IPS-18a (cell line): Measurements from ENCODE around the gene ARL8A.
"Not testable (repeated sequence)": the region's sequence is repeated elsewhere in the genome, so short reads cannot be mapped to it uniquely, and the experiment has no call there.

Experiments used
- H3K27ac ChIP-seq: one replicate; pipeline ENCODE4 v1.5.1; 2013; ENCODE audit warnings: low read length
- H3K27me3 ChIP-seq: one replicate; pipeline ENCODE4 v1.6.1; 2013; ENCODE audit warnings: mild to moderate bottlenecking, low read length; ENCODE audit not compliant: control insufficient read depth, insufficient read depth
- H3K36me3 ChIP-seq: one replicate; pipeline ENCODE4 v1.6.1; 2013; ENCODE audit warnings: low read depth, low read length; ENCODE audit not compliant: control insufficient read depth
- H3K4me1 ChIP-seq: one replicate; pipeline ENCODE4 v1.6.1; 2013; ENCODE audit warnings: low read depth, low read length; ENCODE audit not compliant: control insufficient read depth
- H3K4me3 ChIP-seq: one replicate; pipeline ENCODE4 v1.5.1; 2013; ENCODE audit warnings: low read length
- H3K9ac ChIP-seq: one replicate; pipeline ENCODE4 v1.6.1; 2013; ENCODE audit warnings: mild to moderate bottlenecking, low read length, moderate library complexity
- H3K9me3 ChIP-seq: one replicate; pipeline ENCODE4 v1.6.1; 2013; ENCODE audit warnings: low read depth, low read length; ENCODE audit not compliant: control insufficient read depth

ARL8A gene

GRCh38 chr1:202152399-202152798 is 7.9 kb upstream of the ARL8A start:
- Histone ChIP-seq H3K9ac (no peak overlapping the region), H3K4me1 (peaks cover 6% of the 10 kb centered on the region), H3K4me3 (no peak overlapping the region), H3K9me3 (no peaks in the 10 kb centered on the region), H3K36me3 (no peaks in the 10 kb centered on the region), H3K27ac (no peak overlapping the region), H3K27me3 (no peaks in the 10 kb centered on the region)

DNA sequence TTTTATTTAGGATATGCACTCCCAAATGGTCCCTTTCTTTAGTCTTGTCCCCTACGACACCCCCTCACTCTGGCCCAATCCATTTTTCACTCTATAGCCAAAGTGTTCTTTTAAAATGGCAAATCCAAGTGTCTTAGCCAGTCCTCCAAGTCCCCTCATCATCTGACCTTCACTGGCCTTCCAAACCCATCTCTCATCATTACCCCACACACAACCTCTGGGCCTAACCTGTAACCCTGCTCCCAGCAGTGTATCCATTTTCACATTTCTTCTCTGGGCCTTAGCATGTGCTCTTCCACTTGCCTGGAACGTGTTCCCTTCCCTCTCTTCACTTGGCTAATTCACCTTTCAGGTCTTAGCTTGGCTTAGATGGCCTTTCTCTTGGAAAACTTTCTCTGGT is 6.5 kb upstream of the ARL8A start:
- no peaks in the 10 kb centered on the region for H3K36me3 ChIP-seq
- no peaks in the 10 kb centered on the region for H3K9me3 ChIP-seq
- no peak overlapping the region for H3K4me3 ChIP-seq
- H3K4me1 ChIP-seq = peaks cover 6% of the 10 kb centered on the region
- no peak overlapping the region for H3K9ac ChIP-seq
- H3K27ac ChIP-seq = no peak overlapping the region
- no peaks in the 10 kb centered on the region for H3K27me3 ChIP-seq

- Histone ChIP-seq H3K27me3 (peaks cover 4% of the 10 kb centered on the region), H3K4me1 (peaks cover 6% of the 10 kb centered on the region), H3K9me3 (no peaks in the 10 kb centered on the region), H3K9ac (no peak overlapping the region), H3K4me3 (no peak overlapping the region), H3K27ac (no peak overlapping the region), H3K36me3 (no peaks in the 10 kb centered on the region)
Measured at GRCh38 chr1:202150602-202151001, 6.1 kb upstream of the ARL8A start.

DNA sequence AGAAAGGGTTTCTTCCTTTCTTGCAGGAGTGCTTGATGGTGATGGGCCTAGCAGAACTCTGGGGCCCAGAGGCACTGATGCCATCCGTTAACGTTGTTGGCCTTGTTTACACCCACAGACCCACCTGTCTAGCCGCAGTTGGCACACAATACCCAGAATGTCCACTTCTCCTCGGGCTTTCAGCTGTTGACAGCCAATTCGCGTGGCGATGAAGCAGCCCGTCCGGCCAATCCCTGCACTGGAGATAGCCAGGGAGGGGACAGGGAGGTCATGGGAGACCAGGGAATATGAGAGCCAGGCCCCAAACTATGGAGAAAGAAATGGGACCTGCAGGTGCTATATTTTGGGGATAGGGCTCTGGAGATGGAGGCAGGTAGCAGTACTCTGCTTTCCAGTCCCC is 5.7 kb upstream of the ARL8A start:
- Histone ChIP-seq H3K4me1 (peaks cover 9% of the 10 kb centered on the region), H3K4me3 (no peak overlapping the region), H3K27me3 (peaks cover 8% of the 10 kb centered on the region), H3K9ac (no peak overlapping the region), H3K36me3 (no peaks in the 10 kb centered on the region), H3K27ac (no peak overlapping the region), H3K9me3 (no peaks in the 10 kb centered on the region)

DNA sequence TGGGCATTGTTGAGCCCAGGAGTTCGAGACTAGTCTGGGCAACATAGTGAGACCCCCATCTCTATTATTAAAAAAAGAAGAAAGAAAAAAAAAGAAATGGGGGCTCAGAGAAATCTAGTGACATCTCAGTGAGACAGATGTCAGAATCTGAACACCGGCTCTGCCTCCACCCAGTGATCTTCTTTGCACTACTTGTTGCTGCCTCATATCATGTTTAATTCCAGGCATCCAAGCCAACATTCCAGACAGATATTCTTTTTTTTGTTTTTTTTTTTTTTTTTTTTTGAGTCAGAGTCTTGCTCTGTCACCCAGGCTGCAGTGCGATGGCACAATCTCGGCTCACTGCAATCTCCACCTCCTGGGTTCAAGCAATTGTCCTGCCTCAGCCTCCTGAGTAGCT is 5.0 kb upstream of the ARL8A start:
- no peaks in the 10 kb centered on the region for H3K36me3 ChIP-seq
- H3K9ac ChIP-seq = no peak overlapping the region
- H3K27me3 ChIP-seq = peaks cover 12% of the 10 kb centered on the region
- no peak overlapping the region for H3K27ac ChIP-seq
- no peak overlapping the region for H3K4me3 ChIP-seq
- H3K4me1 ChIP-seq = peaks cover 10% of the 10 kb centered on the region
- no peaks in the 10 kb centered on the region for H3K9me3 ChIP-seq

DNA sequence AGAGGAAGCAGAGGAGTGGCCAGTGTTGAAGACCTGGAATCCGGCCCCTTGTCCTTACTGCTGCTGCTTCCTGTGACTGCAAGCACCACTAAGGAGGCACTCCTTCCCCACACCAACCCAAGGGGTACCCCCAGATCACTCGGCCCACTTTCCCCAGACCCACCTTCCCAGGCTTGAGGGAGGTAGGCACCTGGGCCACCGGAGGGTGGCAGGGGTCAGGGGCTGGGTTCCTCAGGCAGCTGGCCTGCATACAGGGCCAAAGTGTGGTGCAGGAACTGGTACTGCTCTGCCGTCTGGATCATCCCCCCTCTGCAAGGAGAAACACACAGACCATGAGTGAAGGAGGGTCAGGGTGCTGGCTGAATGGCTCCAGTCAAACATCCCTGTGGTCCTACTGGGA is 3.9 kb upstream of the ARL8A start:
- Histone ChIP-seq H3K9ac (no peak overlapping the region), H3K36me3 (no peaks in the 10 kb centered on the region), H3K4me1 (peaks cover 8% of the 10 kb centered on the region)

GRCh38 chr1:202146993-202147392 is 2.5 kb upstream of the ARL8A start:
- H3K4me1 ChIP-seq = peaks cover 11% of the 10 kb centered on the region
- no peak overlapping the region for H3K27ac ChIP-seq
- H3K9ac ChIP-seq = no peak overlapping the region
- H3K9me3 ChIP-seq = no peaks in the 10 kb centered on the region
- H3K4me3 ChIP-seq = no peak overlapping the region
- no peaks in the 10 kb centered on the region for H3K36me3 ChIP-seq
- H3K27me3 ChIP-seq = peaks cover 12% of the 10 kb centered on the region

More for the DNA sequence above, 3.9 kb upstream of the ARL8A start:
- Histone ChIP-seq H3K27me3 (peaks cover 12% of the 10 kb centered on the region), H3K9me3 (no peaks in the 10 kb centered on the region), H3K4me3 (no peak overlapping the region), H3K27ac (no peak overlapping the region)

- Histone ChIP-seq H3K9me3 (no peaks in the 10 kb centered on the region), H3K9ac (no peak overlapping the region), H3K36me3 (no peaks in the 10 kb centered on the region), H3K4me3 (no peak overlapping the region), H3K27ac (no peak overlapping the region), H3K27me3 (peaks cover 12% of the 10 kb centered on the region), H3K4me1 (peaks cover 11% of the 10 kb centered on the region)
Measured at GRCh38 chr1:202146279-202146678, 1.7 kb upstream of the ARL8A start.

GRCh38 chr1:202145744-202146140 is 1.2 kb upstream of the ARL8A start:
- Histone ChIP-seq H3K4me3 (peak overlapping the region; percentile 93), H3K27me3 (peaks cover 12% of the 10 kb centered on the region), H3K4me1 (peaks cover 11% of the 10 kb centered on the region)
- not testable (repeated sequence) for H3K9ac ChIP-seq, H3K36me3 ChIP-seq, H3K9me3 ChIP-seq, H3K27ac ChIP-seq

GRCh38 chr1:202145068-202145743 is 669 bp upstream of the ARL8A start:
- no peak overlapping the region for H3K27ac ChIP-seq

GRCh38 chr1:202143768-202144401 is 652 bp downstream of the ARL8A start:
- H3K4me1 ChIP-seq = peaks cover 12% of the 10 kb centered on the region
- no peaks in the 10 kb centered on the region for H3K36me3 ChIP-seq
- H3K27me3 ChIP-seq = peaks cover 12% of the 10 kb centered on the region
- H3K9me3 ChIP-seq = no peaks in the 10 kb centered on the region
- peak overlapping the region; percentile 93 for H3K4me3 ChIP-seq
- no peak overlapping the region for H3K27ac ChIP-seq
- H3K9ac ChIP-seq = peak overlapping the region; percentile 63

More at GRCh38 chr1:202145068-202145743, 669 bp upstream of the ARL8A start:
- H3K9me3 ChIP-seq = no peaks in the 10 kb centered on the region
- H3K4me3 ChIP-seq = peak overlapping the region; percentile 93
- no peaks in the 10 kb centered on the region for H3K36me3 ChIP-seq
- peaks cover 12% of the 10 kb centered on the region for H3K27me3 ChIP-seq
- peak overlapping the region; percentile 45 for H3K9ac ChIP-seq
- H3K4me1 ChIP-seq = peaks cover 11% of the 10 kb centered on the region
